K562 (cell line): ENCODE results near the gene UTP20. TPM values are rescaled to one million over a fixed set of nuclear protein-coding genes. Genes with fewer than 3 reads are reported as not detected.

Experiments used
- BRD9 ChIP-seq: fragments of 450-650 bp; IDR thresholded peaks from 2 replicates; pipeline ENCODE4 v1.6.1; 2018; ENCODE audit warnings: low read depth; ENCODE audit not compliant: partially characterized antibody
- BRF1 ChIP-seq: IDR thresholded peaks from 3 replicates; pipeline ENCODE4 v1.6.1; 2011; ENCODE audit warnings: borderline replicate concordance, mild to moderate bottlenecking; ENCODE audit not compliant: insufficient read length; ENCODE audit errors: extremely low read depth
- CLOCK ChIP-seq: fragments of 250-450 bp; sonication (Bioruptor Pico); IDR thresholded peaks from 2 replicates; pipeline ENCODE4 v1.4.0; 2020; ENCODE audit warnings: mild to moderate bottlenecking, moderate library complexity, borderline replicate concordance
- GATAD2B ChIP-seq: fragments of 450-650 bp; IDR thresholded peaks from 2 replicates; pipeline ENCODE4 v1.6.1; 2017; ENCODE audit warnings: mild to moderate bottlenecking, borderline replicate concordance
- GMEB1 ChIP-seq: fragments of 250-450 bp; sonication (Bioruptor Pico); IDR thresholded peaks from 2 replicates; pipeline ENCODE4 v1.4.0; 2020; ENCODE audit warnings: mild to moderate bottlenecking
- HMG20A ChIP-seq: fragments of 450-650 bp; formaldehyde crosslinking; conservative IDR thresholded peaks from 2 replicates; pipeline ENCODE4 v1.4.0; 2020; ENCODE audit warnings: mild to moderate bottlenecking, mixed read lengths
- JUND ChIP-seq, 2 experiments: IDR thresholded peaks; 2 replicates in 1 of 2; 3 replicates in 1 of 2; pipeline ENCODE4 v1.6.1; 2011; ENCODE audit warnings: borderline replicate concordance in 2 of 2, low read depth in 2 of 2, low read length in 2 of 2, improper control_type of control experiment in 1 of 2, missing biosample characterization in 1 of 2, missing genetic modification characterization in 1 of 2, missing genetic modification reagents in 1 of 2
- NFXL1 ChIP-seq: fragments of 450-650 bp; formaldehyde crosslinking; IDR thresholded peaks from 2 replicates; pipeline ENCODE4 v1.4.0; 2021; ENCODE audit warnings: mild to moderate bottlenecking
- NRF1 ChIP-seq, 2 experiments: fragments of 450-650 bp; IDR thresholded peaks in 1 of 2; conservative IDR thresholded peaks in 1 of 2; 2 replicates each; pipeline ENCODE4 v1.6.1; 2014; ENCODE audit warnings: mild to moderate bottlenecking in 2 of 2
- PML ChIP-seq: IDR thresholded peaks from 2 replicates; pipeline ENCODE4 v1.6.1; 2012; ENCODE audit warnings: low read length, inconsistent platforms
- ZKSCAN3 ChIP-seq: fragments of 250-450 bp; sonication (Bioruptor Pico); IDR thresholded peaks from 2 replicates; pipeline ENCODE4 v1.4.0; 2020
- ZNF12 ChIP-seq: sonication (generic); formaldehyde crosslinking; IDR thresholded peaks from 2 replicates; pipeline ENCODE4 v1.4.0; 2020; ENCODE audit warnings: mild to moderate bottlenecking, missing genetic modification reagents
- ZNF134 ChIP-seq: fragments of 250-450 bp; sonication (Bioruptor Pico); conservative IDR thresholded peaks from 2 replicates; pipeline ENCODE4 v1.4.0; 2020
- ZNF384 ChIP-seq: IDR thresholded peaks from 2 replicates; pipeline ENCODE4 v1.6.1; 2012; ENCODE audit warnings: low read depth, low read length, improper control_type of control experiment
- ZNF445 ChIP-seq: fragments of 250-450 bp; sonication (Bioruptor Pico); IDR thresholded peaks from 2 replicates; pipeline ENCODE4 v1.4.0; 2020; ENCODE audit warnings: low read depth, mild to moderate bottlenecking, moderate library complexity
- ZNF511 ChIP-seq: sonication (generic); formaldehyde crosslinking; IDR thresholded peaks from 2 replicates; pipeline ENCODE4 v1.8.0; 2022; ENCODE audit warnings: mild to moderate bottlenecking, missing genetic modification reagents
- polyA plus RNA-seq, 8 experiments: library from polyadenylated mRNA; depleted of rRNA in 4 of 8; stranded (reverse) in 5 of 8; unstranded in 3 of 8; fragments of >200 nt; fragmentation: Nextera tagmentation in 2 of 8; fragmentation: Illumina TruSeq in 1 of 8; extraction: Ambion mirVana in 2 of 8; extraction: Trizol in 1 of 8; gene quantifications; 2 replicates each; pipeline versions ENCODE4 v1.2.1 to v1.2.3, GENCODE V29; 2011 to 2014; ENCODE audit warnings: inconsistent platforms in 1 of 8, missing spikeins in 1 of 8
- total RNA-seq, 7 experiments: library from RNA; depleted of rRNA in 6 of 7; stranded (reverse); fragments of >200 nt in 6 of 7; fragmentation: Illumina TruSeq in 2 of 7; extraction: Trizol in 2 of 7; gene quantifications; 2 replicates each; pipeline versions ENCODE4 v1.2.1 to v1.2.3, GENCODE V29; 2011 to 2021; ENCODE audit warnings: low replicate concordance in 1 of 7
- TF ChIP-seq, protein P1 (sequence below): fragments of 450-650 bp; IDR thresholded peaks from 2 replicates; pipeline ENCODE4 v1.6.1; 2016; ENCODE audit warnings: antibody characterized with exemption
- TF ChIP-seq, protein P2 (sequence below): IDR thresholded peaks from 2 replicates; pipeline ENCODE4 v1.6.1; 2011; ENCODE audit warnings: borderline replicate concordance, low read depth, mild to moderate bottlenecking, moderate library complexity, low read length; ENCODE audit not compliant: insufficient read depth, poor library complexity, severe bottlenecking

UTP20 gene
- total and polyA plus RNA-seq, 9 of the 15 experiments (the other 6 are each of a cell fraction or from before 2014, with no cell fraction given) = 4.3 to 41.3 (median 20.7) TPM

- TF ChIP-seq ZNF445 (CRISPR knock-in tag) (no peak), HMG20A (CRISPR knock-in tag) (no peak), ZKSCAN3 (CRISPR knock-in tag) (no peak), NFXL1 (CRISPR knock-in tag) (no peak), CLOCK (CRISPR knock-in tag) (no peak), ZNF12 (CRISPR knock-in tag) (no peak), BRD9 (no peak), JUND (IDR thresholded peaks at IDR 0.05; ENCODE audit: borderline replicate concordance, low read depth, low read length) (peak; percentile 64), JUND (tag; IDR thresholded peaks at IDR 0.05; ENCODE audit: borderline replicate concordance, low read depth, low read length) (peak; percentile 66; the same call in 1 of the 3 replicates), NRF1 (conservative IDR thresholded peaks at IDR 0.05 in 1 of 2, IDR thresholded peaks at IDR 0.05 in 1 of 2) (peak; percentile 95 to 96), GATAD2B (0 out of 2 replicates have a peak, but pooled peaks have one; percentile 9), ZNF134 (no peak), ZNF511 (CRISPR knock-in tag) (no peak), ZNF384 (no peak), BRF1 (no peak), GMEB1 (CRISPR knock-in tag) (peak; percentile 73), PML (peak; percentile 82; the same call in 1 of the 2 replicates)
- TF ChIP-seq, protein P1, sequence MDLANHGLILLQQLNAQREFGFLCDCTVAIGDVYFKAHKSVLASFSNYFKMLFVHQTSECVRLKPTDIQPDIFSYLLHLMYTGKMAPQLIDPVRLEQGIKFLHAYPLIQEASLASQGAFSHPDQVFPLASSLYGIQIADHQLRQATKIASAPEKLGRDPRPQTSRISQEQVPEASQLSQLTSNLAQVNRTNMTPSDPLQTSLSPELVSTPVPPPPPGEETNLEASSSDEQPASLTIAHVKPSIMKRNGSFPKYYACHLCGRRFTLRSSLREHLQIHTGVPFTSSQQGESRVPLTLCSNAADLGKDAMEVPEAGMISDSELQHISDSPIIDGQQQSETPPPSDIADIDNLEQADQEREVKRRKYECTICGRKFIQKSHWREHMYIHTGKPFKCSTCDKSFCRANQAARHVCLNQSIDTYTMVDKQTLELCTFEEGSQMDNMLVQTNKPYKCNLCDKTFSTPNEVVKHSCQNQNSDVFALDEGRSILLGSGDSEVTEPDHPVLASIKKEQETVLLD = peak; percentile 87
- TF ChIP-seq, protein P2, sequence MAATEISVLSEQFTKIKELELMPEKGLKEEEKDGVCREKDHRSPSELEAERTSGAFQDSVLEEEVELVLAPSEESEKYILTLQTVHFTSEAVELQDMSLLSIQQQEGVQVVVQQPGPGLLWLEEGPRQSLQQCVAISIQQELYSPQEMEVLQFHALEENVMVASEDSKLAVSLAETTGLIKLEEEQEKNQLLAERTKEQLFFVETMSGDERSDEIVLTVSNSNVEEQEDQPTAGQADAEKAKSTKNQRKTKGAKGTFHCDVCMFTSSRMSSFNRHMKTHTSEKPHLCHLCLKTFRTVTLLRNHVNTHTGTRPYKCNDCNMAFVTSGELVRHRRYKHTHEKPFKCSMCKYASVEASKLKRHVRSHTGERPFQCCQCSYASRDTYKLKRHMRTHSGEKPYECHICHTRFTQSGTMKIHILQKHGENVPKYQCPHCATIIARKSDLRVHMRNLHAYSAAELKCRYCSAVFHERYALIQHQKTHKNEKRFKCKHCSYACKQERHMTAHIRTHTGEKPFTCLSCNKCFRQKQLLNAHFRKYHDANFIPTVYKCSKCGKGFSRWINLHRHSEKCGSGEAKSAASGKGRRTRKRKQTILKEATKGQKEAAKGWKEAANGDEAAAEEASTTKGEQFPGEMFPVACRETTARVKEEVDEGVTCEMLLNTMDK = no peak
Measured at GRCh38 chr12:101407436-101408345, 127.8 kb downstream of the UTP20 start, which contains the start of gene ARL1 (continued).
